HG03432 (cell line): Measurements from ENCODE around the gene POU6F2.

Experiments
- ATAC-seq: cut with Tn5 transposase; IDR thresholded peaks from one replicate; pipeline ENCODE4 v1.9.1; 2021; ENCODE audit warnings: mild to moderate bottlenecking, moderate library complexity; ENCODE audit not compliant: unreplicated experiment

The POU6F2 gene

GRCh38 chr7:39105720-39106119 is 128.0 kb downstream of the POU6F2 start:
- no peak for ATAC-seq

GRCh38 chr7:39125846-39126245 is 148.1 kb downstream of the POU6F2 start:
- ATAC-seq: no peak

DNA sequence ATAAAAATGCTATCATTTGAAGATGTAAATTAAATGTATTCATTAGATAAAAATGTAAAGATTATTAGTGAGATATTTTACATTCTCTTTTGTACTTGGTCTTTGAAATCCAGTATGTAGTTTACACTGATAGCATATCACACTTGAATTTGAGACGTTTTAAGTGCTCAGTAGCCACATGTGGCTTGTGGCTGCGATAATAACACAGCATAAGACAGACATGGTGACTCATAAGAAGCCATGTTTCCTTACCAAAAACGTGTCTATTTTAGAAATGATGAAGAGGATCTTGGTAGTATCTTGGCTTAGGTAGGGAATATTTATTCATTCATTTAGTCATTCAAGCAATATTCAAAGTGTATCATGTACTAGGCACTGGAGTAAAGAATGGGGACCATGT is 149.3 kb downstream of the POU6F2 start:
- no peak for ATAC-seq

DNA sequence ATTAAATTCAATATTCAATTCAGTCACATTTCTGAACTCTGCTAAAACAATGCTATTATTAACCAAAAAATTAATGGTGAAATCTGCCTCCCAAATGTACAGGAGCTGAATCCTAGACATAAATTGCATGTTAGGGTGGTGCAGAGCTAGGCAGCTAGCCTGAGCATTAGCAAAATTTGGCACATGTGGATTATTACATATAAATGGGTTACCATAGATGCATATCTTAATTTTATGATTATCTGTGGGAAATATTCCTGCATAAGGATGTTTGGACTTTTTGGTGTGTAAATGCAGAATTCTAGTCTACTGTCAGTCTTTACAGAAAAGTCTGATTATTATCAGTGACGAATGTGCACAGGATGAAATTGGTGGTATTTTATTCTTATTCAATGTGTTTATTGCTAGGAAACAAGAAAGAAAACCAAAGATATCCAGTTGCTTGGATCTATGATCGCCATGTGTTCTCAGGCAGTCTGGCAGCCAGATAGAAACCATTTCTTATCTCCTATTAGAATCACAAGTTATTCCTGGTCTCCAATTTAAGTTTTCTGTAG is 150.7 kb downstream of the POU6F2 start:
- ATAC-seq: no peak

- ATAC-seq: no peak
Observed at GRCh38 chr7:39130274-39130673, 152.6 kb downstream of the POU6F2 start.

- no peak for ATAC-seq
Observed at GRCh38 chr7:39130857-39131526, 153.3 kb downstream of the POU6F2 start.

GRCh38 chr7:39132306-39132705 is 154.6 kb downstream of the POU6F2 start:
- ATAC-seq: no peak

- no peak for ATAC-seq
Observed at GRCh38 chr7:39133088-39133487, 155.4 kb downstream of the POU6F2 start.

DNA sequence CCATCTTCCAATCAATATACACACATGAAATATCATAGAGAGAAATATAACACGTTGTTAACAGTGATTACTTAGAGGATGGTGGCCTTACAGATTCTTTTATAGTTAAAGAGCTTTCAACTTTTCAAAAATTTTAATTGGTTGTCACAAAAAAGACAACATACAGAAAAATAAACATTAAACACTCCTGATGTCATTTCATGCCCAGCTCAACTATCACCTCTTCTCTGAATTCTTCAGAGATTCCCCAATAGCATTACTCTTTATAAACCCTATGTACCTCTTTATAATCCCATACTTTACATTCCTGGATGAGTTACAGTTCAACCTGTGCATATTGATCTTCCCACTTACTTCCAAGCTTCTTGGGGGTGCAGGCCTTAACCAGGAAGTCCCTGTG is 159.8 kb downstream of the POU6F2 start:
- ATAC-seq: no peak

DNA sequence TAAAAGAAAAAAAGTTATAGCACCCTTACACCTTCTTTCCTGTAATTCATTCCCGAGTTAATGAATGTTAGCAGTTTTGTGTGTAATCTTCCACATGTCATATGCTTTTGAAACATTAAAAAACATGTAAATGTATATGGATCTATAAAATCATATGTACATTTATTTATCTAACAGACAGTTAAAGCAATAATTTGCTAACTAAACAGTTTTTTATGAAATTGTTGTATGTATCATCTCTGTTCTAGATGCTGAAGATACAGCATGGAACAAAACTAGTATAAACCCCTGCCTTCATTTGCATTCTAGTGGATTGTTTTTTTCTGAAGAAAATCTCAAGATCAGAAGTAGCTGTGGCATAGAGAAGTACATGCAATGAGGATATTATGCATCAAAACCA is 165.0 kb downstream of the POU6F2 start:
- ATAC-seq: no peak

DNA sequence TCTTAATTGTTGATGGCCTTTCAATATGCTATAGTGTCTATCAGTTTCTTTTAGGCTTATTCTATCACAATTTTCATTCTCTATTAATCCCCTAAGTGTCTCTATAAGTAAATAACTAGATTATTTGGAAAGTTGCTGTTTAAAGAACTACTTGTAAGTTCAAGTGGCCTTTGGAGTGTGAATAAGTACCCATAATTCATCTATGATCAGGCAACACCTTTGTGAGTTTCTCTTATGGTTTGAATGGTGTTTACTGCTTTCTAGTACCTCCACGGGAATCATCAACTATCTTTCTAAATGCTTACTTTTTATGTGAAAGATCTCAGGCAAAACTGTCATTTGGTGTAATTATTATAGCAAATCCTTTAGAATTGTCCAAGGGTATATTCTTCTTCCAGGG is 166.7 kb downstream of the POU6F2 start:
- no peak for ATAC-seq

DNA sequence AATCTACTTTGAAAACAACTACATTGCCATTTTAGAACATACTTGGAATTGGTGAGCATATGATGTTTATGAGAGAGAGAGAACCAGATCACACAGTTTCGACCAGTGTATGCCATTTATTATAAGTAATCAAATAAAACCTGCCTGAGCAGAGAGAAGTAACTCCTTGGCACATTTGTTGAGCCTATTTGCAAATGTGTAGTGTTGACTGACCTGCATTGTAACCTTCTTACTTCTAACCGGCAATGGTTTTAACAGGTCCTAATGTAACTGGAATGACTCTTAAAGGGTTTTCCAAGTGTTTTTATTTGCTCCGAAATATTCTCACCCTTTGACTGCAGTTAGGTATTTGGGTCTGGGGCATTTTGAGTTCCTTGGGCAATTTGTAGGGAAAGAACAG is 167.6 kb downstream of the POU6F2 start:
- ATAC-seq: no peak

DNA sequence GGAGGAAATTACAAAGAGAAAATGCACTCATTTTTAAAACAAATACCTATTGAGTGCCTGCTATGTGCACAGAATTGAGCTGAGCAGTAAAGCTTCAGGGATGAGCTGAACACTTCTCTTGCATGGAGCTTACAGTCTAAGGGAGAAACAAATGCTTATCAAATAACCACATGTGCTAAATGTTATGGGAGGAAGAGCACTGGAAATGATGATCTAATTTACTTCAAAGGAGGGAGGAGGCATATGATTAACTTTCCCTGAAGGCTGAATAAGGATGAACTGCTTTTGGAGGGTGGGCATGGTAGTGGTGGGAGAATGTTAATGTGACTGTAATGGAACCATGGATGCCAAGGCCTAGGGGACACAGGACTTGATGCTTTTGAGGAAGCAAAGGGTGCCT is 168.2 kb downstream of the POU6F2 start:
- ATAC-seq: no peak

DNA sequence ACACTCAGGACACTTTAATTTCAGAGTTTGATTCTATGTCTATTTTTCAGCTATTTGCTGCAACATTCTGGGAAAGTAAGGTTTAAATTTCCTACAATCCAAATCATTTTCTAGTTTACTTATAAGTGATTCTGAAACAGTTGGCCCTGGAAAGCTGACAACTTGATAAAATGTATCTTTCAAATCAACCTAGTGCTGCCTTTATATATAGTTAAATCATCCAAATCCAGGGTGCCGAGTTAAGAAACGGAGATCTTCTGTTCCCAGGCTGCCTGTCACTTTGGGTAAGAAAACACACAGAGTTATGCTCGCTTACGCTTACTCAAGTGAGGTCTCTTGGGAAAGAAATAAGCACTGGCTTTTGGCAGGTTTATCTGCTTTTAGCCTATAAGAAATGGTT is 175.0 kb downstream of the POU6F2 start:
- no peak for ATAC-seq

GRCh38 chr7:39153113-39153512 is 175.4 kb downstream of the POU6F2 start:
- no peak for ATAC-seq

GRCh38 chr7:39153647-39154046 is 175.9 kb downstream of the POU6F2 start:
- no peak for ATAC-seq

- ATAC-seq: no peak
Observed at GRCh38 chr7:39154815-39155214, 177.1 kb downstream of the POU6F2 start.

DNA sequence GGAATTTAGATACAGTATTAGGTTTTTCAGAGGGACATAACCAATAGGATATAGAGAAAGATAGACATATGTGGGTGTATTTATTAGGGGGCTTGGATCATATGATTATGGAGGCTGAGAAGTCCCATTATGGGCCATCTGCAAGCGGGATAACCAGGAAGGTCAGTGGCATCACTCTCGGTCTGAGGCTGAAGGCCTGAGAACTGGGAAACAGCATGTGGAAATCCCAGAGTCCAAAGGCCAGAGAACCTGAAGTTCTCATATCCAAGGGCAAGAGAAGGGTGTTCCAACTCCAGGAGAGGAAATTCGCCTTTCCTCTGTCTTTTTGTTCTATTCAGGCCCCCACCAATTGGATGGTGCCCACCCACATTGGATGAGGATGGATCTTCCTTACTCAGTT is 180.7 kb downstream of the POU6F2 start:
- no peak for ATAC-seq

- no peak for ATAC-seq
Observed at GRCh38 chr7:39161903-39162302, 184.2 kb downstream of the POU6F2 start.

DNA sequence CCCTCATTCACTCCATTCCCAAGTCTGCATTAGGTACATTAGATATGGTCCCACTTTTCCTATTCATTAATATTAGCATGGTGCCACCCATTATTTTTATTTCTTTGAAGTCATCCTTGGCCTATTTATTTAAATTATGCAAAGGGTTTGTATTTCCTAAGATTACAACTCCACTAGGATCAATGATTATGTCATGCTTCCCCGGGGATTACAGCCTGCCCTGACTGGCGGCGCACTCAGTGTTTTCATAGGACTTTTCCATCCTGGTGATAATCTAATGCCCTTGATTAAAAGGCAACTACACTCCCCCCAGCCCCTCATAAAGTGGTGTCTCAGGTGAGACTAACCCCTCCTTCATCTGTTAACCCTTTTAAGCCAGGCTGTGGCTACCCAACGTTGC is 187.2 kb downstream of the POU6F2 start:
- ATAC-seq: no peak

DNA sequence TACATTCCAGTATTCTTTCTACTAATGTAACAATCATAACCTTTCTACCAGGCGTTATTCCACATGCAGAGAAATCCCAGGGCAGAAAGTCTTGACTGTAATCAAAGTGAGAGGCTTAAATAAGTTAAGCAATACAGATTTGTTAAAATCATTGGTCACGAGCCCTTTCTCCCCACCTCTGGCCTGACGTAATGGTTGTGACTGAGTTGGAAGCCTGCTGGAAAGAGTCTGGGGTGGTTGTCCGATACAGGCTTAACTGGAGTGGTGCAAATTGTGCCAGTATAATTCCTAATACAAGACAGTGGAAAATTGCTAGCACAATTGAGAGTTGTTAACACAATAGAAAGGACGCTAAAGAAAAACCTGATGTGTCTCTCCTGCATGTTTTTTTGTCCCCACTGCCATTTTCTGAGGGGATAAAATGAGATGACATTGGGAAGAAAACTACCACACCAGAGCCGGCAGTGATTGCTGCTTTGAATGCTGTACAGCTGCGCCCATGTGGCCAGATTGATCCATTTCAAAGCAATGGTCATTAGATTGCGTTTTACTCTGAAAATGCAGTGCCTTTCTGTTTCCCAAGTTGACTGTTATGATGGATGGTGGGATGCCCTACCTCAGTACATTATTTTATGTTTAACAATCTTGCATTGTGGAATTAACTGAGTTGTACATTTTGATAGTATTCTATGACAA is 190.8 kb downstream of the POU6F2 start:
- no peak for ATAC-seq

DNA sequence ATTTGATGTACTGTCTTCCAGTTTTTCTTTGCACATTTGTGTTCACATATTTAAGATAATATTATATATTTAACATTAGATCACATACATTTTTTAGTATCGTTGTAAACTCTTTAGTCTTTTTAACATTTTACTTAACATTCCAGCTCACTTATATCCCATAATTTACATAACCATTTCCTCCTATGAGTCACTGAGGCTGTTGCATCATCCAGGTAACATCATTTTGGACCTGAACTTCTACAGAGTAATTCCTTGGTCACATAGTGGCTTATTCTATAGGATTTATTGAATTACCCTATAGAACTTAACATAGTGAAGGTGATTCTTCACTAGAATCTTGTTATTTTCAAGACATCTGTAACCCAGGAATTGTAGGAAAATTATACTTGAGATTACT is 194.4 kb downstream of the POU6F2 start:
- no peak for ATAC-seq

DNA sequence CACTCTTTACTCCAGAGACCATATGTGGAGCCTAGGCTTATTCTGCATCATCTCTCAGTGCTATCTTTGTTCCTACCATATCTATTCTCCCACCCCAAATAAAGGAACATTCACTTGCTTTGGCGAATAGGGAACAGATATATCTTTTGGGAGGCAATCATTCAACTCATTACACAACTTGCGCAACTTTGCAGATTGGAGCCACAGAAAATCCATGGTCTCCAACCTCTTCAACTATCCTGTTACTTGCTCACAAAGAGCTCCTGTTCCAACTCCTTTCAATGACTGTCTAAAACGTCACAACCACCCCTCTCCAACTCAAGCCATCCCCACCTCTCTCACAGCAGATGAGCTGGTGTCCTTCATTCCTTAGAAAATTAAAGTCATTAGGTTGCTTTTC is 203.7 kb downstream of the POU6F2 start:
- ATAC-seq: no peak
